ENCODE results near the gene WEE2.

DNA sequence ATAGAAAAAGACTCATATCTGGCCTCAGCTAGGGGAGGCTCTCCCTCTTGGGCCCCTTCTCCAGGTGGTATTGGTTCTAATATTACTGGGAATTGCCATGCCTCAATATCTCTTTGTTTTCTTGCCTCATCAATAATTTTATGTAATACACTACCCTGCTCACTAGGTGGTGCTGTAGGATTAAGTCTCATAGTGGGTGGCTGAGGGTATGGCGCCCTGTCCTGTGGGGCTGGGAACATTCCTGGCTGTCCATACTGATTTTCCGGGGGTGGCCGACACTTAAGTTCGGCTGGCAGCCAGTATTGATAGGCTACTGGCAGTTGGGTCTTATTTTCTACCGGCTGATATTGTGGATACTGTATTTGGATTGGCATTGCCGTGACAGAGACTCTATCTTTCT is 46.8 kb downstream of the WEE2 start:
- TF ChIP-seq, protein P1, sequence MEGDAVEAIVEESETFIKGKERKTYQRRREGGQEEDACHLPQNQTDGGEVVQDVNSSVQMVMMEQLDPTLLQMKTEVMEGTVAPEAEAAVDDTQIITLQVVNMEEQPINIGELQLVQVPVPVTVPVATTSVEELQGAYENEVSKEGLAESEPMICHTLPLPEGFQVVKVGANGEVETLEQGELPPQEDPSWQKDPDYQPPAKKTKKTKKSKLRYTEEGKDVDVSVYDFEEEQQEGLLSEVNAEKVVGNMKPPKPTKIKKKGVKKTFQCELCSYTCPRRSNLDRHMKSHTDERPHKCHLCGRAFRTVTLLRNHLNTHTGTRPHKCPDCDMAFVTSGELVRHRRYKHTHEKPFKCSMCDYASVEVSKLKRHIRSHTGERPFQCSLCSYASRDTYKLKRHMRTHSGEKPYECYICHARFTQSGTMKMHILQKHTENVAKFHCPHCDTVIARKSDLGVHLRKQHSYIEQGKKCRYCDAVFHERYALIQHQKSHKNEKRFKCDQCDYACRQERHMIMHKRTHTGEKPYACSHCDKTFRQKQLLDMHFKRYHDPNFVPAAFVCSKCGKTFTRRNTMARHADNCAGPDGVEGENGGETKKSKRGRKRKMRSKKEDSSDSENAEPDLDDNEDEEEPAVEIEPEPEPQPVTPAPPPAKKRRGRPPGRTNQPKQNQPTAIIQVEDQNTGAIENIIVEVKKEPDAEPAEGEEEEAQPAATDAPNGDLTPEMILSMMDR (IDR thresholded peaks at IDR 0.05), result peak; percentile 31 to 42 (median 34)
- no peak for TF ChIP-seq POLR2A (IDR thresholded peaks at IDR 0.05)
